IMR-90 (cell line): ENCODE measurements around the gene GPC5. TPM values are rescaled to one million over a fixed set of nuclear protein-coding genes. Genes with fewer than 3 reads are reported as not detected.

Source experiments
- ATAC-seq: fragments of 200-7000 bp; cut with Tn5 transposase; 2 replicates; pipeline ENCODE4 v1.9.1; 2020; ENCODE audit warnings: low read depth, mild to moderate bottlenecking, moderate library complexity
- BruUV-seq: library from RNA; stranded (reverse); fragments of 400-500 nt; replicated peaks from 2 replicates; lab custom pipeline; 2021; lab: Mats Ljungman, UMichigan
- CTCF ChIA-PET: fragments of 300-600 bp; formaldehyde crosslinking; extraction: SDS; loops from one replicate; lab custom pipeline; 2021; ENCODE audit warnings: antibody characterized with exemption; lab: Yijun Ruan, JAX
- POLR2A ChIA-PET: fragments of 300-600 bp; sonication (Branson Sonifier 250); formaldehyde crosslinking; loops from one replicate; lab custom pipeline; 2022; ENCODE audit warnings: antibody characterized with exemption; ENCODE audit not compliant: unreplicated experiment; lab: Charles Lee
- DNase-seq: peaks from one replicate; pipeline ENCODE4 v3.0.0; 2013
- H2AFZ ChIP-seq: replicated peaks from 2 replicates; pipeline ENCODE3; 2013; ENCODE audit warnings: low read length, mild to moderate bottlenecking; ENCODE audit not compliant: poor library complexity
- H2AK5ac ChIP-seq: 2 replicates; pipeline ENCODE4 v1.6.1; 2013; ENCODE audit warnings: low read depth, low read length, inconsistent platforms
- H2AK9ac ChIP-seq: replicated peaks from 2 replicates; pipeline ENCODE3; 2013; ENCODE audit warnings: mild to moderate bottlenecking, low read depth, low read length, moderate library complexity; ENCODE audit not compliant: poor library complexity
- H2BK120ac ChIP-seq: 2 replicates; pipeline ENCODE4 v1.6.1; 2013; ENCODE audit warnings: low read depth, low read length, inconsistent platforms
- H2BK15ac ChIP-seq: 3 replicates; pipeline ENCODE4 v1.6.1; 2013; ENCODE audit warnings: low read depth, low read length, inconsistent platforms
- H2BK20ac ChIP-seq: 2 replicates; pipeline ENCODE4 v1.6.1; 2013; ENCODE audit warnings: low read depth, mild to moderate bottlenecking, inconsistent platforms, low read length, moderate library complexity
- H2BK5ac ChIP-seq: 2 replicates; pipeline ENCODE4 v1.6.1; 2013; ENCODE audit warnings: mild to moderate bottlenecking, low read depth, low read length, inconsistent platforms; ENCODE audit not compliant: poor library complexity, severe bottlenecking
- H3K14ac ChIP-seq: replicated peaks from 2 replicates; pipeline ENCODE4 v1.6.1; 2013; ENCODE audit warnings: low read depth, low read length, inconsistent platforms
- H3K18ac ChIP-seq: 2 replicates; pipeline ENCODE4 v1.6.1; 2013; ENCODE audit warnings: low read depth, low read length, control low read depth
- H3K23ac ChIP-seq: 2 replicates; pipeline ENCODE4 v1.6.1; 2013; ENCODE audit warnings: low read depth, low read length, inconsistent platforms
- H3K27ac ChIP-seq: 2 replicates; pipeline ENCODE4 v1.5.1; 2013; ENCODE audit warnings: mild to moderate bottlenecking, control low read depth, low read length; ENCODE audit not compliant: insufficient read depth
- H3K27me3 ChIP-seq: 2 replicates; pipeline ENCODE4 v1.6.1; 2013; ENCODE audit warnings: low read length; ENCODE audit not compliant: control insufficient read depth, insufficient read depth
- H3K36me3 ChIP-seq: 2 replicates; pipeline ENCODE4 v1.6.1; 2013; ENCODE audit warnings: low read length, mixed read lengths; ENCODE audit not compliant: control insufficient read depth, insufficient read depth
- H3K4ac ChIP-seq: 2 replicates; pipeline ENCODE4 v1.6.1; 2013; ENCODE audit warnings: low read depth, low read length, inconsistent platforms
- H3K4me1 ChIP-seq: 2 replicates; pipeline ENCODE4 v1.6.1; 2013; ENCODE audit warnings: low read length, mixed read lengths; ENCODE audit not compliant: control insufficient read depth, insufficient read depth
- H3K4me2 ChIP-seq: 2 replicates; pipeline ENCODE4 v1.6.1; 2013; ENCODE audit warnings: low read depth, mild to moderate bottlenecking, control low read depth, low read length, moderate library complexity
- H3K4me3 ChIP-seq: 2 replicates; pipeline ENCODE4 v1.5.1; 2013; ENCODE audit warnings: low read depth, mild to moderate bottlenecking, control low read depth, low read length, moderate library complexity; ENCODE audit not compliant: insufficient read depth
- H3K56ac ChIP-seq: 2 replicates; pipeline ENCODE4 v1.6.1; 2013; ENCODE audit warnings: low read length, inconsistent platforms; ENCODE audit not compliant: insufficient read depth; ENCODE audit errors: extremely low read depth
- H3K79me1 ChIP-seq, 2 experiments: 2 replicates each; pipeline ENCODE4 v1.6.1; 2013; ENCODE audit warnings: low read length in 2 of 2, inconsistent platforms in 1 of 2, low read depth in 1 of 2
- H3K9ac ChIP-seq: 2 replicates; pipeline ENCODE4 v1.6.1; 2013; ENCODE audit warnings: low read depth, low read length, control low read depth
- H3K9me1 ChIP-seq: 2 replicates; pipeline ENCODE4 v1.6.1; 2013; ENCODE audit warnings: low read length, inconsistent platforms; ENCODE audit not compliant: insufficient read depth
- H3K9me3 ChIP-seq: 2 replicates; pipeline ENCODE4 v1.6.1; 2013; ENCODE audit warnings: low read length; ENCODE audit not compliant: control insufficient read depth, insufficient read depth
- H4K20me1 ChIP-seq: 2 replicates; pipeline ENCODE4 v1.6.1; 2013; ENCODE audit warnings: low read length, inconsistent platforms; ENCODE audit not compliant: insufficient read depth
- H4K5ac ChIP-seq: 2 replicates; pipeline ENCODE4 v1.6.1; 2013; ENCODE audit warnings: mild to moderate bottlenecking, low read depth, low read length, control low read depth
- H4K8ac ChIP-seq, 2 experiments: 2 replicates each; pipeline ENCODE4 v1.6.1; 2013; ENCODE audit warnings: low read depth in 2 of 2, low read length in 2 of 2, control low read depth in 1 of 2, inconsistent platforms in 1 of 2
- H4K91ac ChIP-seq: 2 replicates; pipeline ENCODE4 v1.6.1; 2013; ENCODE audit warnings: low read depth, low read length, inconsistent platforms; ENCODE audit not compliant: insufficient read depth
- CEBPB ChIP-seq: IDR thresholded peaks from 2 replicates; pipeline ENCODE4 v1.6.1; 2012; ENCODE audit warnings: low read depth, low read length, improper control_type of control experiment
- CHD1 ChIP-seq: IDR thresholded peaks from 2 replicates; pipeline ENCODE4 v1.6.1; 2012; ENCODE audit warnings: low read depth, low read length, improper control_type of control experiment
- FOS ChIP-seq: fragments of 150-350 bp; IDR thresholded peaks from 2 replicates; pipeline ENCODE4 v1.6.1; 2016; ENCODE audit warnings: low read depth, low read length
- MAFK ChIP-seq: IDR thresholded peaks from 2 replicates; pipeline ENCODE4 v1.6.1; 2012; ENCODE audit warnings: low read depth, low read length, improper control_type of control experiment
- MAZ ChIP-seq: IDR thresholded peaks from 2 replicates; pipeline ENCODE4 v1.6.1; 2012; ENCODE audit warnings: low read depth, mild to moderate bottlenecking, low read length, improper control_type of control experiment, moderate library complexity, borderline replicate concordance
- NFE2L2 ChIP-seq: fragments of 150-350 bp; IDR thresholded peaks from 2 replicates; pipeline ENCODE4 v1.6.1; 2016; ENCODE audit warnings: low read depth, mild to moderate bottlenecking, low read length
- POLR2A ChIP-seq: IDR thresholded peaks from 2 replicates; pipeline ENCODE4 v1.6.1; 2012; ENCODE audit warnings: mild to moderate bottlenecking, low read depth, low read length
- RAD21 ChIP-seq: IDR thresholded peaks from 2 replicates; pipeline ENCODE4 v1.6.1; 2012; ENCODE audit warnings: low read length, improper control_type of control experiment
- RCOR1 ChIP-seq: IDR thresholded peaks from 2 replicates; pipeline ENCODE4 v1.6.1; 2012; ENCODE audit warnings: mild to moderate bottlenecking, low read length, improper control_type of control experiment; ENCODE audit not compliant: insufficient replicate concordance
- RFX5 ChIP-seq: IDR thresholded peaks from 2 replicates; pipeline ENCODE4 v1.8.0; 2012; ENCODE audit warnings: low read depth, mild to moderate bottlenecking, low read length, moderate library complexity
- SMC3 ChIP-seq: fragments of 150-350 bp; IDR thresholded peaks from 2 replicates; pipeline ENCODE4 v1.6.1; 2016; ENCODE audit warnings: low read depth, mild to moderate bottlenecking, antibody characterized with exemption, low read length, moderate library complexity
- USF2 ChIP-seq: fragments of 150-350 bp; IDR thresholded peaks from 2 replicates; pipeline ENCODE4 v1.6.1; 2017; ENCODE audit warnings: mild to moderate bottlenecking, antibody characterized with exemption, low read length, low read depth
- whole genome bisulfite sequencing, 2 experiments: methylation state at CpG; one replicate each; pipeline versions ENCODE4 v1.1.5 to v1.1.7; 2013; ENCODE audit warnings: missing lambda C conversion rate in 2 of 2; ENCODE audit not compliant: insufficient read length in 1 of 2; ENCODE audit errors: extremely low coverage in 2 of 2; 5-methylcytosine and 5-hydroxymethylcytosine counted together
- dilution Hi-C: fragments of 300-500 bp; cut with HindIII; formaldehyde crosslinking; loops from one replicate; pipeline ENCODE4 v1.14.3; 2018; ENCODE audit warnings: low sequenced_read_pairs; ENCODE audit not compliant: unreplicated experiment
- in situ Hi-C: fragments of 300-500 bp; cut with MboI; formaldehyde crosslinking; loops from 3 replicates; pipeline ENCODE4 v1.14.3; 2019; ENCODE audit warnings: low sequenced_read_pairs, inconsistent platforms, mixed read lengths
- intact Hi-C: fragments of 100-400 bp; cut with micrococcal nuclease; formaldehyde crosslinking; loops from 2 replicates; pipeline ENCODE4 v1.10.0; 2022
- polyA plus RNA-seq, 3 experiments: library from polyadenylated mRNA; depleted of rRNA; stranded (reverse); fragments of >200 nt; gene quantifications; 2 replicates each; pipeline ENCODE4 v1.2.3, GENCODE V29; 2012; ENCODE audit warnings: low replicate concordance in 1 of 3
- total RNA-seq: library from RNA; depleted of rRNA; stranded (reverse); fragments of >200 nt; gene quantifications from 2 replicates; pipeline ENCODE4 v1.2.3, GENCODE V29; 2012
- TF ChIP-seq, protein P1 (sequence below): conservative IDR thresholded peaks from 2 replicates; pipeline ENCODE4 v1.5.1; 2012; ENCODE audit warnings: mild to moderate bottlenecking, low read depth, low read length, improper control_type of control experiment
- TF ChIP-seq, protein P2 (sequence below): fragments of 150-350 bp; IDR thresholded peaks from 2 replicates; pipeline ENCODE4 v1.6.1; 2016; ENCODE audit warnings: low read depth, mild to moderate bottlenecking, low read length, moderate library complexity, borderline replicate concordance

GPC5 gene
- total and polyA plus RNA-seq, 2 of the 4 experiments (the other 2 are of a cell fraction): 0.94 to 1.8 TPM

GRCh38 chr13:92661406-92661805, 1263.0 kb downstream of the GPC5 start:
- Histone ChIP-seq H4K5ac (no peak overlapping the region), H3K79me1 (no peaks in the 10 kb centered on the region), H2AFZ (no peak overlapping the region), H3K9me1 (no peaks in the 10 kb centered on the region), H2AK9ac (no peak overlapping the region), H3K18ac (no peak overlapping the region), H2BK15ac (no peak overlapping the region), H4K8ac (no peak overlapping the region), H3K27ac (no peak overlapping the region), H4K91ac (no peak overlapping the region), H3K56ac (no peak overlapping the region), H2AK5ac (no peak overlapping the region), H3K4me2 (no peak overlapping the region), H2BK5ac (no peak overlapping the region), H3K14ac (no peak overlapping the region), H3K9me3 (no peaks in the 10 kb centered on the region), H3K9ac (no peak overlapping the region), H2BK120ac (no peak overlapping the region), H3K4me3 (no peak overlapping the region), H2BK20ac (no peak overlapping the region), H3K4me1 (no peaks in the 10 kb centered on the region), H3K27me3 (no peaks in the 10 kb centered on the region), H3K23ac (no peak overlapping the region), H3K4ac (no peak overlapping the region), H3K36me3 (no peaks in the 10 kb centered on the region), H4K20me1 (no peaks in the 10 kb centered on the region)
- POLR2A ChIA-PET: no interaction called here
- intact Hi-C loops (no loop called here), dilution Hi-C loops (no loop called here), in situ Hi-C loops (no loop called here)
- no CpG with 5 or more reads among the region's 1 CpG for WGBS, 2 experiments
- CTCF ChIA-PET: no interaction called here
- TF ChIP-seq RCOR1: no peak
- no peak for TF ChIP-seq POLR2A
- no peak for TF ChIP-seq FOS
- TF ChIP-seq NFE2L2: no peak
- TF ChIP-seq, protein P1, sequence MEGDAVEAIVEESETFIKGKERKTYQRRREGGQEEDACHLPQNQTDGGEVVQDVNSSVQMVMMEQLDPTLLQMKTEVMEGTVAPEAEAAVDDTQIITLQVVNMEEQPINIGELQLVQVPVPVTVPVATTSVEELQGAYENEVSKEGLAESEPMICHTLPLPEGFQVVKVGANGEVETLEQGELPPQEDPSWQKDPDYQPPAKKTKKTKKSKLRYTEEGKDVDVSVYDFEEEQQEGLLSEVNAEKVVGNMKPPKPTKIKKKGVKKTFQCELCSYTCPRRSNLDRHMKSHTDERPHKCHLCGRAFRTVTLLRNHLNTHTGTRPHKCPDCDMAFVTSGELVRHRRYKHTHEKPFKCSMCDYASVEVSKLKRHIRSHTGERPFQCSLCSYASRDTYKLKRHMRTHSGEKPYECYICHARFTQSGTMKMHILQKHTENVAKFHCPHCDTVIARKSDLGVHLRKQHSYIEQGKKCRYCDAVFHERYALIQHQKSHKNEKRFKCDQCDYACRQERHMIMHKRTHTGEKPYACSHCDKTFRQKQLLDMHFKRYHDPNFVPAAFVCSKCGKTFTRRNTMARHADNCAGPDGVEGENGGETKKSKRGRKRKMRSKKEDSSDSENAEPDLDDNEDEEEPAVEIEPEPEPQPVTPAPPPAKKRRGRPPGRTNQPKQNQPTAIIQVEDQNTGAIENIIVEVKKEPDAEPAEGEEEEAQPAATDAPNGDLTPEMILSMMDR: no peak
- TF ChIP-seq RAD21: no peak
- no peak for TF ChIP-seq CHD1
- no peak for TF ChIP-seq RFX5
- TF ChIP-seq SMC3: no peak
- TF ChIP-seq CEBPB: no peak
- no peak for TF ChIP-seq MAFK
- no peak for TF ChIP-seq MAZ
- no peak for TF ChIP-seq USF2
- TF ChIP-seq, protein P2, sequence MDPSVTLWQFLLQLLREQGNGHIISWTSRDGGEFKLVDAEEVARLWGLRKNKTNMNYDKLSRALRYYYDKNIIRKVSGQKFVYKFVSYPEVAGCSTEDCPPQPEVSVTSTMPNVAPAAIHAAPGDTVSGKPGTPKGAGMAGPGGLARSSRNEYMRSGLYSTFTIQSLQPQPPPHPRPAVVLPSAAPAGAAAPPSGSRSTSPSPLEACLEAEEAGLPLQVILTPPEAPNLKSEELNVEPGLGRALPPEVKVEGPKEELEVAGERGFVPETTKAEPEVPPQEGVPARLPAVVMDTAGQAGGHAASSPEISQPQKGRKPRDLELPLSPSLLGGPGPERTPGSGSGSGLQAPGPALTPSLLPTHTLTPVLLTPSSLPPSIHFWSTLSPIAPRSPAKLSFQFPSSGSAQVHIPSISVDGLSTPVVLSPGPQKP: no peak
- DNase-seq: no peak
- no peak for ATAC-seq
- no TSS peak for BruUV-seq
